Endothelial cell of umbilical vein (primary cell): Measurements from ENCODE around the gene ARMC5. TPM values are rescaled to one million over a fixed set of nuclear protein-coding genes. Genes with fewer than 3 reads are reported as not detected.

Experiments
- Bru-seq: library from RNA; stranded (reverse); fragments of 400-500 nt; gene quantifications from one replicate; lab custom pipeline; 2021; lab: Mats Ljungman, UMichigan
- BruChase-seq, 2 experiments: library from RNA; stranded (reverse); fragments of 400-500 nt; gene quantifications; one replicate each; lab custom pipeline; 2021; lab: Mats Ljungman, UMichigan
- BruUV-seq: library from RNA; stranded (reverse); fragments of 400-500 nt; replicated peaks from 2 replicates; lab custom pipeline; 2021; lab: Mats Ljungman, UMichigan
- CTCF ChIA-PET: fragments of 300-600, 350-600 bp; sonication (Branson Sonifier 250); formaldehyde crosslinking; loops from one replicate; lab custom pipeline; 2021; ENCODE audit warnings: antibody characterized with exemption, inconsistent platforms; lab: Charles Lee
- POLR2A ChIA-PET: fragments of 300-600, 350-600 bp; sonication (Branson Sonifier 250); formaldehyde crosslinking; loops from one replicate; lab custom pipeline; 2021; ENCODE audit warnings: antibody characterized with exemption, inconsistent platforms; lab: Charles Lee
- DNase-seq: peaks from one replicate; pipeline ENCODE4 v3.0.0-alpha.2; 2011; ENCODE audit warnings: low read depth, low spot score
- FAIRE-seq: peaks from 2 replicates; lab custom pipeline; 2011; peaks lifted over from hg19 to GRCh38; lab: Jason Lieb, UNC
- H2AFZ ChIP-seq: 2 replicates; pipeline ENCODE4 v1.6.0; 2012; ENCODE audit warnings: low read depth, low read length, control low read depth, inconsistent platforms
- H3K27ac ChIP-seq: 2 replicates; pipeline ENCODE4 v1.5.1; 2011; ENCODE audit warnings: low read depth, mild to moderate bottlenecking, control low read depth, low read length, moderate library complexity; ENCODE audit not compliant: insufficient read depth
- H3K27me3 ChIP-seq, 2 experiments: 2 replicates each; pipeline versions ENCODE4 v1.6.0 to v1.6.1; 2011; ENCODE audit warnings: low read length in 2 of 2, mixed read lengths in 1 of 2; ENCODE audit not compliant: control insufficient read depth in 2 of 2, insufficient read depth in 2 of 2
- H3K36me3 ChIP-seq, 2 experiments: 2 replicates in 1 of 2; 3 replicates in 1 of 2; pipeline ENCODE4 v1.5.1; 2011; ENCODE audit warnings: low read length in 2 of 2, mild to moderate bottlenecking in 1 of 2, moderate library complexity in 1 of 2; ENCODE audit not compliant: control insufficient read depth in 2 of 2, insufficient read depth in 2 of 2; ENCODE audit errors: extremely low read depth in 1 of 2
- H3K4me1 ChIP-seq: 3 replicates; pipeline ENCODE4 v1.5.1; 2011; ENCODE audit warnings: mild to moderate bottlenecking, low read length; ENCODE audit not compliant: control insufficient read depth, insufficient read depth; ENCODE audit errors: extremely low read depth
- H3K4me2 ChIP-seq: 2 replicates; pipeline ENCODE4 v1.6.1; 2011; ENCODE audit warnings: low read length, control low read depth, mixed read lengths; ENCODE audit not compliant: insufficient read depth
- H3K4me3 ChIP-seq, 3 experiments: fragments of 200-600 bp in 1 of 3; sonication (generic), shearing (Covaris generic) in 1 of 3; replicated peaks in 1 of 3; 2 replicates each; pipeline ENCODE4 v1.5.1; 2011 to 2016; ENCODE audit warnings: control low read depth in 3 of 3, low read length in 3 of 3, mild to moderate bottlenecking in 2 of 3, inconsistent platforms in 1 of 3, low read depth in 1 of 3, moderate library complexity in 1 of 3; ENCODE audit not compliant: insufficient read depth in 1 of 3
- H3K79me2 ChIP-seq: 2 replicates; pipeline ENCODE4 v1.6.0; 2012; ENCODE audit warnings: low read length, inconsistent platforms; ENCODE audit not compliant: control insufficient read depth, insufficient read depth
- H3K9ac ChIP-seq: replicated peaks from 2 replicates; pipeline ENCODE3; 2011; ENCODE audit warnings: low read length, control low read depth; ENCODE audit not compliant: insufficient read depth; ENCODE audit errors: extremely low read depth
- H3K9me1 ChIP-seq: replicated peaks from 3 replicates; pipeline ENCODE4 v1.6.0; 2011; ENCODE audit warnings: mild to moderate bottlenecking, low read length; ENCODE audit not compliant: control insufficient read depth, insufficient read depth; ENCODE audit errors: extremely low read depth
- H3K9me3 ChIP-seq: replicated peaks from 2 replicates; pipeline ENCODE4 v1.5.1; 2012; ENCODE audit warnings: low read length, inconsistent platforms; ENCODE audit not compliant: control insufficient read depth, insufficient read depth
- H4K20me1 ChIP-seq: replicated peaks from 2 replicates; pipeline ENCODE3; 2011; ENCODE audit warnings: mild to moderate bottlenecking, low read length; ENCODE audit not compliant: control insufficient read depth, insufficient read depth; ENCODE audit errors: extremely low read depth
- CTCF ChIP-seq, 2 donors: IDR thresholded peaks; 1 replicate in 1 of 2; 2 replicates in 1 of 2; pipeline ENCODE4 v1.5.1; 2011; ENCODE audit warnings: low read length in 2 of 2, mild to moderate bottlenecking in 2 of 2, moderate library complexity in 2 of 2, control low read depth in 1 of 2, inconsistent platforms in 1 of 2, low read depth in 1 of 2; ENCODE audit not compliant: insufficient read depth in 1 of 2; ENCODE audit errors: extremely low read depth in 1 of 2
- EZH2 ChIP-seq: IDR thresholded peaks from 2 replicates; pipeline ENCODE4 v1.6.1; 2012; ENCODE audit warnings: borderline replicate concordance, low read depth, mild to moderate bottlenecking, moderate library complexity, low read length, inconsistent platforms; ENCODE audit not compliant: severe bottlenecking
- FOS ChIP-seq: IDR thresholded peaks from 2 replicates; pipeline ENCODE4 v1.6.1; 2011; ENCODE audit warnings: mild to moderate bottlenecking, low read length, moderate library complexity, borderline replicate concordance; ENCODE audit not compliant: insufficient read depth
- GATA2 ChIP-seq: IDR thresholded peaks from 2 replicates; pipeline ENCODE4 v1.7.0; 2011; ENCODE audit warnings: low read depth, mild to moderate bottlenecking, moderate library complexity, mixed read lengths, low read length; ENCODE audit not compliant: insufficient read length, insufficient read depth
- JUN ChIP-seq: IDR thresholded peaks from 2 replicates; pipeline ENCODE4 v1.6.1; 2011; ENCODE audit warnings: borderline replicate concordance, low read depth; ENCODE audit not compliant: insufficient read length, insufficient read depth
- MYC ChIP-seq: IDR thresholded peaks from one replicate; pipeline ENCODE4 v1.6.1; 2011; ENCODE audit warnings: mild to moderate bottlenecking, low read depth, low read length
- POLR2A ChIP-seq: IDR thresholded peaks from 2 replicates; pipeline ENCODE4 v1.6.1; 2012; ENCODE audit warnings: low read depth, mild to moderate bottlenecking, control low read depth, low read length
- POLR2AphosphoS5 ChIP-seq: IDR thresholded peaks from 2 replicates; pipeline ENCODE4 v1.6.1; 2012; ENCODE audit warnings: low read depth, mild to moderate bottlenecking, control low read depth, low read length, moderate library complexity; ENCODE audit not compliant: insufficient read depth
- dilution Hi-C: fragments of 300-500 bp; cut with MboI; formaldehyde crosslinking; loops from one replicate; pipeline ENCODE4 v1.15.0; 2019; ENCODE audit warnings: low sequenced_read_pairs; ENCODE audit not compliant: extremely low pct_ligation_motif_present
- intact Hi-C: fragments of 100-400 bp; cut with micrococcal nuclease; formaldehyde crosslinking; loops from one replicate; pipeline ENCODE4 v1.10.0; 2022
- long read RNA-seq: library from polyadenylated mRNA; stranded (forward); transcript quantifications from one replicate; pipeline ENCODE4 v2.0.0, GENCODE V29; 2021
- polyA minus RNA-seq, 3 experiments: library from RNA; depleted of rRNA, polyadenylated mRNA; stranded (reverse); fragments of >200 nt; gene quantifications; 1 replicate in 1 of 3; 2 replicates in 2 of 3; pipeline ENCODE4 v1.2.3, GENCODE V29; 2011
- polyA plus RNA-seq, 4 experiments: library from polyadenylated mRNA; depleted of rRNA in 3 of 4; stranded (reverse) in 3 of 4; unstranded in 1 of 4; fragments of >200 nt; gene quantifications; 2 replicates each; pipeline versions ENCODE4 v1.2.1 to v1.2.3, GENCODE V29; 2011 to 2012; ENCODE audit warnings: missing spikeins in 1 of 4
- total RNA-seq: library from RNA; stranded (reverse); gene quantifications from 2 replicates; pipeline ENCODE4 v1.2.3, GENCODE V29; 2021
- TF ChIP-seq, protein P1 (sequence below): IDR thresholded peaks from 2 replicates; pipeline ENCODE4 v1.6.1; 2011; ENCODE audit not compliant: insufficient read depth, insufficient read length

The ARMC5 gene
- 17.3 and 17.9 TPM in 2 replicates for total RNA-seq
- 17.3 and 18.8 TPM in 2 replicates for polyA plus RNA-seq
- 6.8 and 11.3 TPM in 2 replicates for polyA plus RNA-seq (2011; cell fraction: cytosol; rRNA removed)
- 26.1 and 28.4 TPM in 2 replicates for polyA plus RNA-seq (2011; cell fraction: nucleus; rRNA removed)
- polyA plus RNA-seq (2012): 8.8 and 10.3 TPM in 2 replicates
- 9.6 and 13.0 TPM in 2 replicates for polyA minus RNA-seq
- polyA minus RNA-seq (2011; cell fraction: cytosol; rRNA and poly(A)+ RNA removed): 7.6 TPM
- polyA minus RNA-seq (2011; cell fraction: nucleus; rRNA and poly(A)+ RNA removed): 9.5 and 15.0 TPM in 2 replicates
- percentile 53 among the genes with signal in this experiment for Bru-seq, nascent RNA
- percentile 66 among the genes with signal in this experiment for BruChase-seq, experiment 1, labeled RNA remaining after a 6-hour chase
- BruChase-seq, experiment 2, labeled RNA remaining after a 2-hour chase: percentile 65 among the genes with signal in this experiment
- long read RNA-seq, transcript ARMC5-201 (6 exons, 3,612 nt): major isoform, 21 of 66 reads
- long read RNA-seq, transcript ARMC5-208 (2 exons, 723 nt): minor isoform, 5 of 66 reads
- long read RNA-seq, partial matches to known transcripts: 10 of 66 reads
- long read RNA-seq, other reads (novel, unspliced or antisense): 30 of 66 reads

DNA sequence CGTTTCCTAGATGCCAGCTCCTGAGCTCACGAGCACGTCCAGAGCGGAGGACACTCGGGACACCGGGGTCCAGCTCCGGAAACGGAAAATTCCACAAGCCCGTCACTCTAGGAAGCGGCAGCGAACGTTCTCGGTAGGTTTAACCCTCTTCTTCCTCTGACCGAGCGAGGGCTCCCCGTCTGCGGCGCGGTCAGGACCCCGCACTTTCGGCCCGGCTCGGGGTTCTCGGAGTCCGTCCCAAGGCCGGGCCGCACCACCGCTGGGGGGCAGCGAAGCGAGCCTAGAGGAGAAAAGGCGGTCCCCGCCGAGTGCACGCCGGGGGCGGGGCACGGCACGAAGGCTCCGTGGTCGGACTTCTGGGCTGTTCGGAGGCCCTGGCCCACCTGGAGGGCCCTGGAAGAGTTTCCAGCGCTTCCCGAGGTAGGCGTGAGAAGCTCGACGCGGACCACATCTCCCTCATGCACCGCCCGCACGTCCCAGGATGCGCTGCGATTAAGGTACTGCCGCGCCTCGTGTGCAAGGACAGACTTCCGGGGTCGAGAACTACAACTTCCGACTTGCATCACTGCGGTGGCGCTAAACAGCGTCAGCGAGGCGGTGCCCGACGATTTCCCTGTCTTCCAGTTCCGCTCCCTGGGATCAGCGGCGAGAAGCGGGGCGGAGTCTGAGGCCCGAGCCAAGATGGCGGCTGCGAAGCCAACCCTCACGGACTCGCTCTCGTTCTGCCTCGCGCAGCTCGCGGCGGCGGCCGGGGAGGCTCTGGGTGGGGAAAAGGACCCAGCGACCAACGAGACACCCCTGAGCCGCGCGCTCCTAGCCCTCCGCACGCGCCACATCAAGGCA, at the start of gene ARMC5:
ARMC5 (plus strand) TSS at position 658 of the 843 bp plus-strand sequence; CDS start at position 682, 24 bp downstream.
- H3K79me2 ChIP-seq: peaks cover 41% of the 10 kb centered on the region
- peaks cover 23% of the 10 kb centered on the region for H3K4me1 ChIP-seq
- DNase-seq: peak; percentile 96
- H3K36me3 ChIP-seq: peaks cover 0 to 10% of the 10 kb centered on the region in 2 experiments
- CTCF ChIA-PET: interaction anchor here (0.6 to 4.3 kb wide), 14 partner anchors 10 to 506 kb away, joined by 3 to 53 read pairs (median 5); partner anchors contain the start of genes RUSF1, TGFB1I1 and ZNF843
- no peaks in the 10 kb centered on the region for H3K9me3 ChIP-seq
- FAIRE-seq: no peak
- H3K4me3 ChIP-seq: peak within 1 kb of the TSS; percentile 41 to 81 (median 71)
- POLR2A ChIA-PET: interaction anchor here (0.6 to 2.0 kb wide), 7 partner anchors 9 to 415 kb away, joined by 3 to 10 read pairs (median 4); partner anchors contain the start of genes FUS, TGFB1I1 and ZNF267
- H3K9ac ChIP-seq: peak within 1 kb of the TSS; percentile 95
- dilution Hi-C loops (no loop called here), intact Hi-C loops (loop anchor here (1.0 to 5.0 kb wide), 9 partner anchors 13 to 426 kb away; partner anchors contain the start of genes FUS, PYCARD, RUSF1 and STX4)
- BruUV-seq: TSS peak; percentile 27
- H3K27ac ChIP-seq: peak within 1 kb of the TSS; percentile 96
- H2AFZ ChIP-seq: peak within 1 kb of the TSS; percentile 87
- H3K9me1 ChIP-seq: no peaks in the 10 kb centered on the region
- TF ChIP-seq FOS: no peak
- peak; percentile 89 for TF ChIP-seq MYC
- no peak for TF ChIP-seq JUN
- TF ChIP-seq, protein P1, sequence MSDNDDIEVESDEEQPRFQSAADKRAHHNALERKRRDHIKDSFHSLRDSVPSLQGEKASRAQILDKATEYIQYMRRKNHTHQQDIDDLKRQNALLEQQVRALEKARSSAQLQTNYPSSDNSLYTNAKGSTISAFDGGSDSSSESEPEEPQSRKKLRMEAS: peak; percentile 63
- no peak for TF ChIP-seq EZH2
- no peak for TF ChIP-seq GATA2
- TF ChIP-seq POLR2A: peak; percentile 38
- TF ChIP-seq CTCF (IDR thresholded peaks at IDR 0.05; ENCODE audit: extremely low read depth in 1 of 2, insufficient read depth in 1 of 2, low read depth in 1 of 2, low read length in 2 of 2): peak; percentile 47 to 70
- TF ChIP-seq POLR2AphosphoS5: peak; percentile 63
- no peaks in the 10 kb centered on the region for H3K27me3 ChIP-seq
- no peaks in the 10 kb centered on the region for H4K20me1 ChIP-seq
- H3K4me2 ChIP-seq: peak within 1 kb of the TSS; percentile 92
